ENCODE results near the gene PLA2G5. TPM values are rescaled to one million over a fixed set of nuclear protein-coding genes. Genes with fewer than 3 reads are reported as not detected.

Gene PLA2G5
- total RNA-seq, 1 experiment from 2014 or later, result not detected

GRCh38 chr1:20093940-20094391 is 24.0 kb downstream of the PLA2G5 start:
- Mint-ChIP-seq H3K36me3 (ENCODE audit: insufficient read depth, unreplicated experiment) (no peaks in the 10 kb centered on the region), H3K27me3 (ENCODE audit: insufficient read depth, unreplicated experiment) (no peaks in the 10 kb centered on the region), H3K27ac (ENCODE audit: unreplicated experiment) (no peak overlapping the region), H3K4me1 (ENCODE audit: low read depth, unreplicated experiment) (no peaks in the 10 kb centered on the region), H3K9me3 (ENCODE audit: unreplicated experiment) (no peaks in the 10 kb centered on the region), H3K4me3 (ENCODE audit: unreplicated experiment) (no peak overlapping the region)
- DNase-seq, result no peak
- BruUV-seq (replicated peaks), result no TSS peak
- Histone ChIP-seq H3K9me3 (no peaks in the 10 kb centered on the region), H3K4me1 (no peaks in the 10 kb centered on the region), H3K36me3 (ENCODE audit: control insufficient read depth, insufficient read depth, low read length) (no peaks in the 10 kb centered on the region), H3K27me3 (replicated peaks; ENCODE audit: control insufficient read depth, insufficient read depth, low read length) (no peaks in the 10 kb centered on the region), H3K4me3 (ENCODE audit: low read depth, low read length) (no peak overlapping the region)
- intact Hi-C loops (cut with micrococcal nuclease; ENCODE audit: unreplicated experiment), result no loop called here
- POLR2A ChIA-PET, result no interaction called here
- CTCF ChIA-PET, result no interaction called here
- TF ChIP-seq CTCF (IDR thresholded peaks at IDR 0.05; ENCODE audit: insufficient read depth in 1 of 2, low read depth in 1 of 2, low read length in 1 of 2, severe bottlenecking in 1 of 2, unreplicated experiment in 1 of 2), result no peak

GRCh38 chr1:20095564-20096434 is 25.8 kb downstream of the PLA2G5 start:
- H3K27ac Mint-ChIP-seq (ENCODE audit: unreplicated experiment), result no peak overlapping the region
- Histone ChIP-seq H3K36me3 (ENCODE audit: control insufficient read depth, insufficient read depth, low read length) (no peaks in the 10 kb centered on the region), H3K4me3 (ENCODE audit: low read depth, low read length) (no peak overlapping the region), H3K27me3 (replicated peaks; ENCODE audit: control insufficient read depth, insufficient read depth, low read length) (no peaks in the 10 kb centered on the region), H3K4me1 (no peaks in the 10 kb centered on the region), H3K9me3 (no peaks in the 10 kb centered on the region)
- CTCF ChIA-PET, result interaction anchor here (0.5 kb wide), 1 partner anchor 422 kb away, joined by 3 read pairs; no protein-coding TSS in a partner anchor
- TF ChIP-seq CTCF (IDR thresholded peaks at IDR 0.05; ENCODE audit: insufficient read depth in 1 of 2, low read depth in 1 of 2, low read length in 1 of 2, severe bottlenecking in 1 of 2, unreplicated experiment in 1 of 2), result no peak
- no peaks in the 10 kb centered on the region for H3K9me3 Mint-ChIP-seq (ENCODE audit: unreplicated experiment)
- BruUV-seq (replicated peaks), result no TSS peak
- no peaks in the 10 kb centered on the region for H3K4me1 Mint-ChIP-seq (ENCODE audit: low read depth, unreplicated experiment)
- no peaks in the 10 kb centered on the region for H3K36me3 Mint-ChIP-seq (ENCODE audit: insufficient read depth, unreplicated experiment)
- no peak for DNase-seq
- no peak overlapping the region for H3K4me3 Mint-ChIP-seq (ENCODE audit: unreplicated experiment)
- intact Hi-C loops (cut with micrococcal nuclease; ENCODE audit: unreplicated experiment), result no loop called here
- POLR2A ChIA-PET, result no interaction called here
- no peaks in the 10 kb centered on the region for H3K27me3 Mint-ChIP-seq (ENCODE audit: insufficient read depth, unreplicated experiment)

GRCh38 chr1:20096840-20097447 is 26.9 kb downstream of the PLA2G5 start:
- Mint-ChIP-seq H3K27me3 (ENCODE audit: insufficient read depth, unreplicated experiment) (no peaks in the 10 kb centered on the region), H3K9me3 (ENCODE audit: unreplicated experiment) (no peaks in the 10 kb centered on the region), H3K36me3 (ENCODE audit: insufficient read depth, unreplicated experiment) (no peaks in the 10 kb centered on the region), H3K27ac (ENCODE audit: unreplicated experiment) (no peak overlapping the region), H3K4me3 (ENCODE audit: unreplicated experiment) (no peak overlapping the region), H3K4me1 (ENCODE audit: low read depth, unreplicated experiment) (no peaks in the 10 kb centered on the region)
- no peaks in the 10 kb centered on the region for H3K4me1 ChIP-seq
- no peak for DNase-seq
- no peaks in the 10 kb centered on the region for H3K36me3 ChIP-seq (ENCODE audit: control insufficient read depth, insufficient read depth, low read length)
- intact Hi-C loops (cut with micrococcal nuclease; ENCODE audit: unreplicated experiment), result no loop called here
- ChIA-PET CTCF (no interaction called here), POLR2A (no interaction called here)
- H3K9me3 ChIP-seq, result no peaks in the 10 kb centered on the region
- TF ChIP-seq CTCF (IDR thresholded peaks at IDR 0.05; ENCODE audit: insufficient read depth in 1 of 2, low read depth in 1 of 2, low read length in 1 of 2, severe bottlenecking in 1 of 2, unreplicated experiment in 1 of 2), result no peak
- H3K27me3 ChIP-seq (replicated peaks; ENCODE audit: control insufficient read depth, insufficient read depth, low read length), result no peaks in the 10 kb centered on the region
- BruUV-seq (replicated peaks), result no TSS peak
- H3K4me3 ChIP-seq (ENCODE audit: low read depth, low read length), result no peak overlapping the region

All from Caco-2 (cell line).